ENCODE results near the gene ALG8. TPM values are rescaled to one million over a fixed set of nuclear protein-coding genes. Genes with fewer than 3 reads are reported as not detected.
A peak's percentile ranks its signal among the peaks of the same experiment; 100 is the strongest.
"Not testable (repeated sequence)": the region's sequence is repeated elsewhere in the genome, so short reads cannot be mapped to it uniquely, and the experiment has no call there.

The ALG8 gene
- total RNA-seq, 8 experiments from 2014 or later, result 30.6 to 74.1 (median 41.9) TPM

- no peak overlapping the region for H3K27ac ChIP-seq
- in situ Hi-C loops (cut with MboI; ENCODE audit: low pct_unique_long_range_greater_than_20kb in 2 of 9, low sequenced_read_pairs in 9 of 9, unreplicated experiment in 9 of 9), result no loop called here
- WGBS, 10 experiments, result 56 to 100% (median 100%) methylated on average over 1 to 2 of the region's 2 CpGs; no CpG with 5 or more reads in 5 of the 10 experiments
Measured at GRCh38 chr11:78110830-78111229, 28.6 kb downstream of the ALG8 start.

GRCh38 chr11:78110351-78110750 lies 29.1 kb downstream of the ALG8 start:
- H3K27ac ChIP-seq, result no peak overlapping the region
- peaks cover 11 to 17% of the 10 kb centered on the region in 2 donors for H3K4me1 ChIP-seq (replicated peaks in 1 of 2)
- no peak overlapping the region for H3K4me3 ChIP-seq
- WGBS, 10 experiments, result 100% methylated on average over 1 to 2 of the region's 5 CpGs; no CpG with 5 or more reads in 5 of the 10 experiments
- ATAC-seq (replicated peaks in 6 of 8), result no peak
- in situ Hi-C loops (cut with MboI; ENCODE audit: low pct_unique_long_range_greater_than_20kb in 2 of 9, low sequenced_read_pairs in 9 of 9, unreplicated experiment in 9 of 9), result no loop called here

More at GRCh38 chr11:78110830-78111229, 28.6 kb downstream of the ALG8 start:
- peaks cover 11 to 17% of the 10 kb centered on the region in 2 donors for H3K4me1 ChIP-seq (replicated peaks in 1 of 2)
- no peak for ATAC-seq (replicated peaks in 6 of 8)
- H3K4me3 ChIP-seq, result no peak overlapping the region

GRCh38 chr11:78109081-78110015 lies 30.1 kb downstream of the ALG8 start:
- ATAC-seq (replicated peaks in 6 of 8), result peak in 1 of 8 experiments; percentile 53
- Histone ChIP-seq H3K4me1 (replicated peaks in 1 of 2) (peaks cover 11 to 17% of the 10 kb centered on the region in 2 donors), H3K4me3 (no peak overlapping the region), H3K27ac (no peak overlapping the region)
- in situ Hi-C loops (cut with MboI; ENCODE audit: low pct_unique_long_range_greater_than_20kb in 2 of 9, low sequenced_read_pairs in 9 of 9, unreplicated experiment in 9 of 9), result no loop called here
- WGBS, 10 experiments, result 15 to 83% (median 73%) methylated on average over 1 to 3 of the region's 3 CpGs

- 80 to 100% (median 96%) methylated on average over 1 to 2 of the region's 2 CpGs; no CpG with 5 or more reads in 6 of the 10 experiments for WGBS, 10 experiments
- H3K27ac ChIP-seq, result peak overlapping the region in 1 of 2 donors; percentile 61
- in situ Hi-C loops (cut with MboI; ENCODE audit: low pct_unique_long_range_greater_than_20kb in 2 of 9, low sequenced_read_pairs in 9 of 9, unreplicated experiment in 9 of 9), result no loop called here
Measured at GRCh38 chr11:78100676-78101472, 38.6 kb downstream of the ALG8 start.

GRCh38 chr11:78100261-78100660 lies 39.2 kb downstream of the ALG8 start:
- in situ Hi-C loops (cut with MboI; ENCODE audit: low pct_unique_long_range_greater_than_20kb in 2 of 9, low sequenced_read_pairs in 9 of 9, unreplicated experiment in 9 of 9), result no loop called here
- no peak overlapping the region for H3K4me3 ChIP-seq
- ATAC-seq (replicated peaks in 6 of 8), result peak in 1 of 8 experiments; percentile 25
- H3K4me1 ChIP-seq (replicated peaks in 1 of 2), result peaks cover 0 to 8% of the 10 kb centered on the region in 2 donors
- no peak overlapping the region for H3K27ac ChIP-seq
- WGBS, 10 experiments, result 76 to 100% (median 92%) methylated on average over 1 to 5 of the region's 5 CpGs; no CpG with 5 or more reads in 1 of the 10 experiments

More at GRCh38 chr11:78100676-78101472, 38.6 kb downstream of the ALG8 start:
- Histone ChIP-seq H3K4me3 (no peak overlapping the region), H3K4me1 (replicated peaks in 1 of 2) (peaks cover 0 to 8% of the 10 kb centered on the region in 2 donors)
- ATAC-seq (replicated peaks in 6 of 8), result peak in 5 of 8 experiments; percentile 64 to 94 (median 81)

- H3K4me1 ChIP-seq (replicated peaks in 1 of 2), result peaks cover 0 to 8% of the 10 kb centered on the region in 2 donors
- no peak for ATAC-seq (replicated peaks in 6 of 8)
- H3K27ac ChIP-seq, result no peak overlapping the region
- in situ Hi-C loops (cut with MboI; ENCODE audit: low pct_unique_long_range_greater_than_20kb in 2 of 9, low sequenced_read_pairs in 9 of 9, unreplicated experiment in 9 of 9), result no loop called here
- H3K4me3 ChIP-seq, result no peak overlapping the region
- WGBS, 10 experiments, result 72 to 100% (median 99%) methylated on average over 1 to 4 of the region's 4 CpGs
Measured at GRCh38 chr11:78099666-78100065, 39.8 kb downstream of the ALG8 start.

GRCh38 chr11:78097666-78098385 lies 41.6 kb downstream of the ALG8 start:
- Histone ChIP-seq H3K27ac (no peak overlapping the region), H3K4me1 (replicated peaks in 1 of 2) (peaks cover 0 to 8% of the 10 kb centered on the region in 2 donors), H3K4me3 (no peak overlapping the region)
- in situ Hi-C loops (cut with MboI; ENCODE audit: low pct_unique_long_range_greater_than_20kb in 2 of 9, low sequenced_read_pairs in 9 of 9, unreplicated experiment in 9 of 9), result no loop called here
- ATAC-seq (replicated peaks in 6 of 8), result peak in 1 of 8 experiments; percentile 50
- WGBS, 10 experiments, result 90 to 100% (median 97%) methylated on average over 2 to 6 of the region's 7 CpGs

- in situ Hi-C loops (cut with MboI; ENCODE audit: low pct_unique_long_range_greater_than_20kb in 2 of 9, low sequenced_read_pairs in 9 of 9, unreplicated experiment in 9 of 9), result no loop called here
- no peak for ATAC-seq (replicated peaks in 6 of 8)
- 90 to 100% (median 100%) methylated on average over 1 to 2 of the region's 2 CpGs; no CpG with 5 or more reads in 3 of the 10 experiments for WGBS, 10 experiments
- no peak overlapping the region for H3K4me3 ChIP-seq
- H3K4me1 ChIP-seq (replicated peaks in 1 of 2), result no peaks in the 10 kb centered on the region
- H3K27ac ChIP-seq, result no peak overlapping the region
Measured at GRCh38 chr11:78094250-78094649, 45.2 kb downstream of the ALG8 start.

- WGBS, 10 experiments, result 51 to 95% (median 81%) methylated on average over 3 to 6 of the region's 6 CpGs; no CpG with 5 or more reads in 2 of the 10 experiments
- H3K27ac ChIP-seq; ATAC-seq (replicated peaks in 6 of 8); in situ Hi-C loops (cut with MboI; ENCODE audit: low pct_unique_long_range_greater_than_20kb in 2 of 9, low sequenced_read_pairs in 9 of 9, unreplicated experiment in 9 of 9); H3K4me3 ChIP-seq: not testable (repeated sequence)
- H3K4me1 ChIP-seq (replicated peaks in 1 of 2), result peaks cover 5 to 10% of the 10 kb centered on the region in 2 donors
Measured at GRCh38 chr11:78086521-78087074, 52.8 kb downstream of the ALG8 start.

- 34 to 100% (median 63%) methylated on average over 1 to 3 of the region's 3 CpGs; no CpG with 5 or more reads in 2 of the 10 experiments for WGBS, 10 experiments
Measured at GRCh38 chr11:78085972-78086371, 53.5 kb downstream of the ALG8 start.

GRCh38 chr11:78084506-78084905 lies 54.9 kb downstream of the ALG8 start:
- H3K27ac ChIP-seq; H3K4me3 ChIP-seq; ATAC-seq (replicated peaks in 6 of 8); in situ Hi-C loops (cut with MboI; ENCODE audit: low pct_unique_long_range_greater_than_20kb in 2 of 9, low sequenced_read_pairs in 9 of 9, unreplicated experiment in 9 of 9): not testable (repeated sequence)
- 67 to 100% (median 90%) methylated on average over 1 to 8 of the region's 8 CpGs; no CpG with 5 or more reads in 1 of the 10 experiments for WGBS, 10 experiments
- peaks cover 10 to 16% of the 10 kb centered on the region in 2 donors for H3K4me1 ChIP-seq (replicated peaks in 1 of 2)

More at GRCh38 chr11:78085972-78086371, 53.5 kb downstream of the ALG8 start:
- Histone ChIP-seq H3K4me1 (replicated peaks in 1 of 2) (peaks cover 5 to 10% of the 10 kb centered on the region in 2 donors), H3K4me3 (no peak overlapping the region), H3K27ac (no peak overlapping the region)
- in situ Hi-C loops (cut with MboI; ENCODE audit: low pct_unique_long_range_greater_than_20kb in 2 of 9, low sequenced_read_pairs in 9 of 9, unreplicated experiment in 9 of 9), result no loop called here
- no peak for ATAC-seq (replicated peaks in 6 of 8)

- no peak for ATAC-seq (replicated peaks in 6 of 8)
- in situ Hi-C loops (cut with MboI; ENCODE audit: low pct_unique_long_range_greater_than_20kb in 2 of 9, low sequenced_read_pairs in 9 of 9, unreplicated experiment in 9 of 9), result no loop called here
- 0 to 67% (median 63%) methylated on average over 1 to 4 of the region's 4 CpGs; no CpG with 5 or more reads in 7 of the 10 experiments for WGBS, 10 experiments
- peaks cover 14 to 20% of the 10 kb centered on the region in 2 donors for H3K4me1 ChIP-seq (replicated peaks in 1 of 2)
- H3K27ac ChIP-seq, result no peak overlapping the region
- no peak overlapping the region for H3K4me3 ChIP-seq
Measured at GRCh38 chr11:78083021-78083420, 56.4 kb downstream of the ALG8 start.
